Measurements from ENCODE around the gene TGFB2. TPM values are rescaled to one million over a fixed set of nuclear protein-coding genes. Genes with fewer than 3 reads are reported as not detected.

TGFB2 gene
- total RNA-seq, 1 experiment from 2014 or later, result 2.5 TPM

- TF ChIP-seq, protein P1, sequence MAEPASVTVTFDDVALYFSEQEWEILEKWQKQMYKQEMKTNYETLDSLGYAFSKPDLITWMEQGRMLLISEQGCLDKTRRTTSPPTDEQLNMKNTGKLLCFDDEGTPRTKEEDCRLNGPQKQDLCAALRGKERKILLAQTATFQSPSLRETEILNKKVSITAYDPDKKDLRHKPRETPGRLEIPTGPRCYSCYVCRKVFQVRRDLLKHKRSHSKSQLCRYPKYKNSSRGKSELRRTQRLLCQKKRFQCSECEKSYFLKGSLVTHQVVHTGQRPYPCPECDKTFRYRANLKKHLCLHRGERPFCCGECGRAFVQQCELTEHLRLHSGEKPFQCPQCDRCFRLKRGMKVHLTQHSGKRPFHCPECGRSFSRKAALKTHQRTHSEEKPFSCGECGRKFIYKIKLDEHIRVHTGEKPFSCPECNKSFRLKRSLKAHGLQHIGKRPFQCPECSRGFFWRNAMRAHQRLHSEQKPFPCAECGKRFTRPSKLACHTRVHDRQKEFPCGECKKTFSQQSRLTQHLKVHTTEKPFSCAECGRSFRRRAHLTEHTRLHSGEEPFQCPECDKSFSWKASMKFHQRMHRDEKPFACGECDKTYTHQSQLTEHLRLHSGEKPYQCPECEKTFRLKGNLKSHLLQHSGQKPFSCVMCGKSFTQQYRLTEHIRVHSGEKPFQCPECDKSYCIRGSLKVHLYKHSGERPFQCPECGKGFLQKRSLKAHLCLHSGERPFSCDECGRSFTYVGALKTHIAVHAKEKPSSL (CRISPR knock-in tag; conservative IDR thresholded peaks at IDR 0.05), result no peak
- TF ChIP-seq RELA (CRISPR knock-in tag; IDR thresholded peaks at IDR 0.05; ENCODE audit: borderline replicate concordance), result no peak
- TF ChIP-seq CREM (CRISPR knock-in tag; IDR thresholded peaks at IDR 0.05), result no peak
- TF ChIP-seq ARID4B (CRISPR knock-in tag; IDR thresholded peaks at IDR 0.05; ENCODE audit: borderline replicate concordance), result no peak
- TF ChIP-seq CTCF (IDR thresholded peaks at IDR 0.05), result no peak
- TF ChIP-seq SMAD4 (CRISPR knock-in tag; IDR thresholded peaks at IDR 0.05), result no peak
- no peak for TF ChIP-seq IRF2 (CRISPR knock-in tag; IDR thresholded peaks at IDR 0.05; ENCODE audit: borderline replicate concordance, low read depth)
- no peak for TF ChIP-seq ZNF423 (CRISPR knock-in tag; IDR thresholded peaks at IDR 0.05)
- TF ChIP-seq NFATC4 (CRISPR knock-in tag; IDR thresholded peaks at IDR 0.05), result no peak
- TF ChIP-seq ZNF263 (CRISPR knock-in tag; IDR thresholded peaks at IDR 0.05; ENCODE audit: low read depth), result no peak
Measured at GRCh38 chr1:218384581-218384993, 39.5 kb downstream of the TGFB2 start (continued).

- no peak overlapping the region for H3K4me3 Mint-ChIP-seq
- ATAC-seq (no peak), DNase-seq (ENCODE audit: low spot score) (no peak)
- CTCF ChIA-PET, result no interaction called here
- POLR2A ChIA-PET, result no interaction called here
- H3K27ac Mint-ChIP-seq, result no peak overlapping the region
- H3K36me3 Mint-ChIP-seq, result no peaks in the 10 kb centered on the region
- H3K9me3 Mint-ChIP-seq, result peaks cover 4% of the 10 kb centered on the region; the same call in 1 of the 2 replicates
- H3K4me1 Mint-ChIP-seq, result no peaks in the 10 kb centered on the region
- H3K27me3 Mint-ChIP-seq (ENCODE audit: low read depth), result no peaks in the 10 kb centered on the region
- no peak for TF ChIP-seq PRRX2 (CRISPR knock-in tag; IDR thresholded peaks at IDR 0.05)
- no peak for TF ChIP-seq ZNF232 (CRISPR knock-in tag; IDR thresholded peaks at IDR 0.05)
- no peak for TF ChIP-seq ZNF263 (CRISPR knock-in tag; IDR thresholded peaks at IDR 0.05; ENCODE audit: low read depth)
- TF ChIP-seq TEAD1 (CRISPR knock-in tag; IDR thresholded peaks at IDR 0.05), result no peak
- no peak for TF ChIP-seq ATF1 (CRISPR knock-in tag; IDR thresholded peaks at IDR 0.05)
- no peak for TF ChIP-seq CREB1 (CRISPR knock-in tag; IDR thresholded peaks at IDR 0.05)
- no peak for TF ChIP-seq TEAD4 (CRISPR knock-in tag; IDR thresholded peaks at IDR 0.05)
- TF ChIP-seq JAZF1 (CRISPR knock-in tag; IDR thresholded peaks at IDR 0.05), result no peak
- no peak for TF ChIP-seq KAT7 (CRISPR knock-in tag; IDR thresholded peaks at IDR 0.05; ENCODE audit: borderline replicate concordance)
- TF ChIP-seq OVOL2 (CRISPR knock-in tag; IDR thresholded peaks at IDR 0.05; ENCODE audit: borderline replicate concordance), result no peak
- no peak for TF ChIP-seq IRF2 (CRISPR knock-in tag; IDR thresholded peaks at IDR 0.05; ENCODE audit: borderline replicate concordance, low read depth)
- TF ChIP-seq, protein P2, sequence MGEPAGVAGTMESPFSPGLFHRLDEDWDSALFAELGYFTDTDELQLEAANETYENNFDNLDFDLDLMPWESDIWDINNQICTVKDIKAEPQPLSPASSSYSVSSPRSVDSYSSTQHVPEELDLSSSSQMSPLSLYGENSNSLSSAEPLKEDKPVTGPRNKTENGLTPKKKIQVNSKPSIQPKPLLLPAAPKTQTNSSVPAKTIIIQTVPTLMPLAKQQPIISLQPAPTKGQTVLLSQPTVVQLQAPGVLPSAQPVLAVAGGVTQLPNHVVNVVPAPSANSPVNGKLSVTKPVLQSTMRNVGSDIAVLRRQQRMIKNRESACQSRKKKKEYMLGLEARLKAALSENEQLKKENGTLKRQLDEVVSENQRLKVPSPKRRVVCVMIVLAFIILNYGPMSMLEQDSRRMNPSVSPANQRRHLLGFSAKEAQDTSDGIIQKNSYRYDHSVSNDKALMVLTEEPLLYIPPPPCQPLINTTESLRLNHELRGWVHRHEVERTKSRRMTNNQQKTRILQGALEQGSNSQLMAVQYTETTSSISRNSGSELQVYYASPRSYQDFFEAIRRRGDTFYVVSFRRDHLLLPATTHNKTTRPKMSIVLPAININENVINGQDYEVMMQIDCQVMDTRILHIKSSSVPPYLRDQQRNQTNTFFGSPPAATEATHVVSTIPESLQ (CRISPR knock-in tag; IDR thresholded peaks at IDR 0.05), result no peak
- no peak for TF ChIP-seq CTCF (IDR thresholded peaks at IDR 0.05)
- no peak for TF ChIP-seq GABPB1 (CRISPR knock-in tag; IDR thresholded peaks at IDR 0.05)
- TF ChIP-seq, protein P3, sequence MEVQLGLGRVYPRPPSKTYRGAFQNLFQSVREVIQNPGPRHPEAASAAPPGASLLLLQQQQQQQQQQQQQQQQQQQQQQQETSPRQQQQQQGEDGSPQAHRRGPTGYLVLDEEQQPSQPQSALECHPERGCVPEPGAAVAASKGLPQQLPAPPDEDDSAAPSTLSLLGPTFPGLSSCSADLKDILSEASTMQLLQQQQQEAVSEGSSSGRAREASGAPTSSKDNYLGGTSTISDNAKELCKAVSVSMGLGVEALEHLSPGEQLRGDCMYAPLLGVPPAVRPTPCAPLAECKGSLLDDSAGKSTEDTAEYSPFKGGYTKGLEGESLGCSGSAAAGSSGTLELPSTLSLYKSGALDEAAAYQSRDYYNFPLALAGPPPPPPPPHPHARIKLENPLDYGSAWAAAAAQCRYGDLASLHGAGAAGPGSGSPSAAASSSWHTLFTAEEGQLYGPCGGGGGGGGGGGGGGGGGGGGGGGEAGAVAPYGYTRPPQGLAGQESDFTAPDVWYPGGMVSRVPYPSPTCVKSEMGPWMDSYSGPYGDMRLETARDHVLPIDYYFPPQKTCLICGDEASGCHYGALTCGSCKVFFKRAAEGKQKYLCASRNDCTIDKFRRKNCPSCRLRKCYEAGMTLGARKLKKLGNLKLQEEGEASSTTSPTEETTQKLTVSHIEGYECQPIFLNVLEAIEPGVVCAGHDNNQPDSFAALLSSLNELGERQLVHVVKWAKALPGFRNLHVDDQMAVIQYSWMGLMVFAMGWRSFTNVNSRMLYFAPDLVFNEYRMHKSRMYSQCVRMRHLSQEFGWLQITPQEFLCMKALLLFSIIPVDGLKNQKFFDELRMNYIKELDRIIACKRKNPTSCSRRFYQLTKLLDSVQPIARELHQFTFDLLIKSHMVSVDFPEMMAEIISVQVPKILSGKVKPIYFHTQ (CRISPR knock-in tag; IDR thresholded peaks at IDR 0.05), result no peak
- no peak for TF ChIP-seq NR3C1 (CRISPR knock-in tag; conservative IDR thresholded peaks at IDR 0.05; ENCODE audit: low read depth)
Measured at GRCh38 chr1:218388591-218388990, 43.5 kb downstream of the TGFB2 start.

All from WTC11 (cell line).